ENCODE measurements around the gene UGGT1.

DNA sequence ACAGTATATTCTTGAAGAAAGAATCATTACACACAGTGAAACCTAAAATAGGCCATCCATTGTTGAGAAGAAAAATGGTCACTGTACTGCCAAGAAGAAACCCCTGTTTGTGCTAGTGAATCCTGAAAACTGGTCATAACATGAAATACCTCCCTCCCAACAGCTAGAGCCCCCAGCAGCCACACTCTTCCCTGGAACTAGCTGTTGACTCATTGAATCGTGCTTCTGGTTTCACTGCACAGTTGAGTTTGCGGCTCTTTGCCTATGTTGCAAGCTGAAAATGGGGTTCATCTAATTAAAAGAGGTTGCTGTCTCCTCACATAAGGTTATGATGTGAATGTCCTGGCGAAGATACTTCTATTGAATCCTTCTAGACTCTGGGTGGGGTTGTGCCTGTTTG lies 86.3 kb downstream of the UGGT1 start:
- TF ChIP-seq, protein P1, sequence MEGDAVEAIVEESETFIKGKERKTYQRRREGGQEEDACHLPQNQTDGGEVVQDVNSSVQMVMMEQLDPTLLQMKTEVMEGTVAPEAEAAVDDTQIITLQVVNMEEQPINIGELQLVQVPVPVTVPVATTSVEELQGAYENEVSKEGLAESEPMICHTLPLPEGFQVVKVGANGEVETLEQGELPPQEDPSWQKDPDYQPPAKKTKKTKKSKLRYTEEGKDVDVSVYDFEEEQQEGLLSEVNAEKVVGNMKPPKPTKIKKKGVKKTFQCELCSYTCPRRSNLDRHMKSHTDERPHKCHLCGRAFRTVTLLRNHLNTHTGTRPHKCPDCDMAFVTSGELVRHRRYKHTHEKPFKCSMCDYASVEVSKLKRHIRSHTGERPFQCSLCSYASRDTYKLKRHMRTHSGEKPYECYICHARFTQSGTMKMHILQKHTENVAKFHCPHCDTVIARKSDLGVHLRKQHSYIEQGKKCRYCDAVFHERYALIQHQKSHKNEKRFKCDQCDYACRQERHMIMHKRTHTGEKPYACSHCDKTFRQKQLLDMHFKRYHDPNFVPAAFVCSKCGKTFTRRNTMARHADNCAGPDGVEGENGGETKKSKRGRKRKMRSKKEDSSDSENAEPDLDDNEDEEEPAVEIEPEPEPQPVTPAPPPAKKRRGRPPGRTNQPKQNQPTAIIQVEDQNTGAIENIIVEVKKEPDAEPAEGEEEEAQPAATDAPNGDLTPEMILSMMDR (IDR thresholded peaks at IDR 0.05), result no peak
- no peak for TF ChIP-seq POLR2A (IDR thresholded peaks at IDR 0.05)
